ENCODE measurements around the gene MYLIP.

Gene MYLIP

DNA sequence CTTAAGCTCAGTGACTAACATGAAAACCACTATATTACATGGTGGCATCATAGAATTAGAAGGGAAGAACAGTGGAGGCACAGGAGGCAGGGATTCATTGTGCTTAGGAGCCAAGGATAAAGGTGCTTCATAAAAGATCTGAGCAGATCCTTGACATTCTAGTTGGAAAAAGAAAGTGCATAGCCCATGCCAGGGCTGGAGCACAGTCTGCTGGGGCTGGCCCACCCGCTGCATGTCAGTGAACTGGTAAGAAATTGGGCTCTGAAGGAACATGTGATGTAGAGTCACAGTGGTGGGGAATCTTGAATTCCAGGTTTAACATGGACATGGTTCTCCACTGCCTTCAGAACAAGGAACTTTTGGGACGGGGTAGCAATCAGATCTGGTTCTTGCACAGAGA, 20.4 kb downstream of the MYLIP start:
- H3K4me3 ChIP-seq (ENCODE audit: low read depth, low read length), result no peak overlapping the region
- TF ChIP-seq, protein P1, sequence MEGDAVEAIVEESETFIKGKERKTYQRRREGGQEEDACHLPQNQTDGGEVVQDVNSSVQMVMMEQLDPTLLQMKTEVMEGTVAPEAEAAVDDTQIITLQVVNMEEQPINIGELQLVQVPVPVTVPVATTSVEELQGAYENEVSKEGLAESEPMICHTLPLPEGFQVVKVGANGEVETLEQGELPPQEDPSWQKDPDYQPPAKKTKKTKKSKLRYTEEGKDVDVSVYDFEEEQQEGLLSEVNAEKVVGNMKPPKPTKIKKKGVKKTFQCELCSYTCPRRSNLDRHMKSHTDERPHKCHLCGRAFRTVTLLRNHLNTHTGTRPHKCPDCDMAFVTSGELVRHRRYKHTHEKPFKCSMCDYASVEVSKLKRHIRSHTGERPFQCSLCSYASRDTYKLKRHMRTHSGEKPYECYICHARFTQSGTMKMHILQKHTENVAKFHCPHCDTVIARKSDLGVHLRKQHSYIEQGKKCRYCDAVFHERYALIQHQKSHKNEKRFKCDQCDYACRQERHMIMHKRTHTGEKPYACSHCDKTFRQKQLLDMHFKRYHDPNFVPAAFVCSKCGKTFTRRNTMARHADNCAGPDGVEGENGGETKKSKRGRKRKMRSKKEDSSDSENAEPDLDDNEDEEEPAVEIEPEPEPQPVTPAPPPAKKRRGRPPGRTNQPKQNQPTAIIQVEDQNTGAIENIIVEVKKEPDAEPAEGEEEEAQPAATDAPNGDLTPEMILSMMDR (IDR thresholded peaks at IDR 0.05; ENCODE audit: low read depth, low read length), result no peak

DNA sequence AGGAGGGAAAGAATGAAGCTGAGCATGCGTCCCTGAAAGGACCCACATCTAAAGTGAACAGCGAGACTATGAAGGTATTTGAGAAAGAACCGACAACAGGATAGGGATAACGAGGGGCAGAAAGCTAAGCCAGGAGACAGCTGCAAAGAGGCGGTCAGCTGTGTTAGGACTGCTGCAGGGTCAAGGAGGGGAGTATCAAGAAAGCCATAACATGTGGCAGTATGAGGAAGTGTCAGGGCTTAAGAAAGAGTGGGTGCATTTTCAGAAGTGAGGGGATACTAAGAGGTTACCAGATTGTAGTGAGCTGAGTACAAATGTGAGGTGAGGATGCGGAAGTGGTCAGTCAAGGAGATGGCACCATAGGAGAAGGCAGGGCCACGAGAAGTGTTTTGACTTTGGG, 21.2 kb downstream of the MYLIP start:
- H3K4me3 ChIP-seq (ENCODE audit: low read depth, low read length), result no peak overlapping the region
- TF ChIP-seq, protein P1 (IDR thresholded peaks at IDR 0.05; ENCODE audit: low read depth, low read length), result no peak

DNA sequence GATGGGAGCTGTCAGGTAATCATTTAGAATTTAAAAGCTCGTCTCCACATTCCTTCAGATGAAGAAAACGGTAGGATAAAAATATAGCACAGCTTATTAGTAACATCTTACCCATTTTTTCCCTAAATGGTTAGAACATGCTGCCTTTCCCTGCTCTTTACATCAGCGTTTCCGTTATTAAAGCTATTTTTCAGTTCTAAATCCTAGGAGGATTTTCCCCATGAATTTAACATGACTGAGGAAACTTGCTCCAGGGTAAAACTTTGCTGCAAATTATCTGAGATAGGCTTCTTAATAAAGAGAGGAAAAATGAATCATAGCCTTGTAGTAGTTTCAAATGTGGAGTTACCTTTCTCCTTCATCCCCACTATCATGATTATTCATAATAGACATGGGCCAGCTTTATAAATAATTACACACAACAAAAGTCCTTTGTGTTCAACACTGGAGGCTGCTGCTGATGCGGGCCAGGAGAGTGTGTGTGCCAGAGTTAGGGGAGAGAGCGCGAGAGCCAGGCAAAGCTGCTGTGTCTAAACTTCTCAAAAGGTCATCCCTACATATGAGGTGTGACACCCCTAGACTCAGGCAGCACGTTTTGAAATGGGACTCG, 24.4 kb downstream of the MYLIP start:
- no peak overlapping the region for H3K4me3 ChIP-seq (ENCODE audit: low read depth, low read length)
- TF ChIP-seq, protein P1 (IDR thresholded peaks at IDR 0.05; ENCODE audit: low read depth, low read length), result no peak

DNA sequence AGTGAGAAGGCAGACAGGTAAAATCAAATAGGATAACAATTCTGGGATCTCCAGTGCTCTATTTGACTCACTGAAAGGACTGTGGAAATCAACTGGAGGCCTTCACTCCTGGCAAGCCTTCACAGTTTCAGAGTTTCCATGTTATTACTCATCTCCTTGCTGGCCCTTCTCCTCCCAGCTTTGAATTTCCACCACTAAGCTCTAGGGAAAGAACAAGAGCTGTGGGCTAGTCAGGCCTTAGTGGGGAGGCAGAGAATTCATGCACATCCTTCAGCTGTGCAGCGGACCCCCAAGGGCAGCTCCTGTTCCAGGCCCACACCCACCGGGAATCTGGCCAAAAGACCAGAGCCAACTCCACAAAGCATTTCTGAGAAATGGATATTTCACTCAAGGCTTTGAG, 26.0 kb downstream of the MYLIP start:
- H3K4me3 ChIP-seq (ENCODE audit: low read depth, low read length), result no peak overlapping the region
- TF ChIP-seq, protein P1 (IDR thresholded peaks at IDR 0.05; ENCODE audit: low read depth, low read length), result no peak

DNA sequence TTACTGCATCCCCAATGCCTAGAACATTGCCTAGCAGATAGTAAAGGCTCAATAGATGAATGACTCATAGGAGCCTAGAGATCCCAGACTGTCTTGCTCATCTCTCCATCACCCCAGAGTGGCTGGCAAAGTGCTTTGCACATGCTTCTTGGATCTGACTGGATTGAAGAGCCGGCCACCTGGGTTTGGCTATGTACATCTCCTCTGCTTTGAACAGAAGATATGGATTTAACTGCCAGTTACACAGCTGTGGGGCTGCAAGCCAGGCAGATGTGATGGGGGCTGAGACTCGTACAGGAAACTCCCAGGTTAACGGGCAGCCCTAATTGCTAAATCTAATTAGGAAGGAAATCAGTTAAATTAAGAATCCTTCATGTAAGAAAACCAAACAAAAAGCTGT, 28.6 kb downstream of the MYLIP start:
- TF ChIP-seq, protein P1 (IDR thresholded peaks at IDR 0.05; ENCODE audit: low read depth, low read length), result no peak
- H3K4me3 ChIP-seq (ENCODE audit: low read depth, low read length), result no peak overlapping the region

DNA sequence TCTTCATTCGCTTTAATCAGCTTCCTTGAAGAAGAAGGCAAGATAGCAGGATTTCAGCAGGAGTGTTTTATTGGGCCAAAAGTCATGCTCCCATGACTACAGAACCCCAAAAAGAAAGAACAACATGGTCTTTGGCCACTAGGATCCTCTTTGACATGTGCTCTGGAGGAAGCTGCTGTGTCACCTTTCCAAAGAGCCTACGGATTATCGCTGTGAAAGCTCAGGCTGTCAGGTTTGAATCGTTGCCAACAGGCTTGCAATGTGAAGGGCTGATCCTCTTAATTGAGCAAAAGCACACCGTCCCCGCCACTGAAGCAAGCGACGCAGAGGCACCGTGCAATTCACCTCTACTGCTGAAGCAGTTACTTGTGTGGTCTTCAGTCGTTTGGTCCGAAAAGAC, 29.0 kb downstream of the MYLIP start:
- TF ChIP-seq, protein P1 (IDR thresholded peaks at IDR 0.05; ENCODE audit: low read depth, low read length), result no peak

DNA sequence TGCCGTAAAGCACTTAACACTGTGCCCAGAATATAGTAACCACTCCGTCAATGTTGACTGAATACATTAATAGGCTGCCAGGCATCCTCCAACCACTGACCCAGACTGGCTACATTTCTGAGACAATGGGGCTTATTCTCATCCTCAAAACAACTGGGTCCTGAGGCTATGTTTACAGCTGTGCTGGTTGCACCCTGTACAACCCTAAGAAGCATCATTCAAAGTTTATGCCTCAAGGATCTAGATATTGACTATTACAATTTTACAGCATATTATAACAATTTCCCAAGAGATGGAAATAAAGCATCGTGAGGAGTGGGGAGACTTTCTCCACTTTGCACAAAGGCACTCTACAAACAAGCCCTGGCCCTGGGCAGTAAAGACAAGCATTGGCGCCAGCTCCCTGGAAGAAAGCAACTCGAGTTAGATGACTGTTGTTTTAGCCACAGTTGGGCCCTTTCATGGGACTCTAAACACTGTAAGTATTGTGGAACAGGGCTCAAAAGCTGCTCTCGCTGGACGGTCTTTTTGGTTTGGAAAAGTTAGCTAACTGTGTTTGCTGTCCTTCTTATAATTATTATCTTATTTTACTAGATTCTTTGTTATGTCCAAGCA, 30.2 kb downstream of the MYLIP start:
- TF ChIP-seq, protein P1 (IDR thresholded peaks at IDR 0.05; ENCODE audit: low read depth, low read length), result no peak
- H3K4me3 ChIP-seq (ENCODE audit: low read depth, low read length), result no peak overlapping the region

More for the DNA sequence above, 29.0 kb downstream of the MYLIP start:
- H3K4me3 ChIP-seq (ENCODE audit: low read depth, low read length), result no peak overlapping the region

Measured in WI38 (cell line).